SK-N-SH treated with all-trans-retinoic acid at 6 μM for 48 hours (cell line): ENCODE data around the gene RIN3.

Source experiments
- ARNTL ChIP-seq: fragments of 450-650 bp; formaldehyde crosslinking; IDR thresholded peaks from 2 replicates; pipeline ENCODE4 v1.5.0; 2020; ENCODE audit warnings: low read depth, mild to moderate bottlenecking, moderate library complexity, borderline replicate concordance
- BACH2 ChIP-seq: fragments of 250-450 bp; sonication (Bioruptor Pico); IDR thresholded peaks from 2 replicates; pipeline ENCODE4 v1.9.0; 2021; ENCODE audit warnings: mild to moderate bottlenecking, borderline replicate concordance
- CSDC2 ChIP-seq: fragments of 250-450 bp; sonication (Bioruptor Pico); IDR thresholded peaks from 2 replicates; pipeline ENCODE4 v1.5.0; 2020; ENCODE audit warnings: mild to moderate bottlenecking, moderate library complexity
- OSR1 ChIP-seq: fragments of 250-450 bp; sonication (Bioruptor Pico); IDR thresholded peaks from 2 replicates; pipeline ENCODE4 v1.8.0; 2022; ENCODE audit warnings: moderate library complexity, mild to moderate bottlenecking, inconsistent platforms
- POU6F1 ChIP-seq: fragments of 250-450 bp; sonication (Bioruptor Pico); IDR thresholded peaks from 2 replicates; pipeline ENCODE4 v1.8.0; 2021; ENCODE audit warnings: low read depth, mild to moderate bottlenecking, moderate library complexity, borderline replicate concordance
- PPARA ChIP-seq: fragments of 250-450 bp; sonication (Bioruptor Pico); IDR thresholded peaks from 2 replicates; pipeline ENCODE4 v1.5.0; 2020; ENCODE audit warnings: mild to moderate bottlenecking, borderline replicate concordance
- RARB ChIP-seq: fragments of 250-450 bp; sonication (Bioruptor Pico); IDR thresholded peaks from 2 replicates; pipeline ENCODE4 v1.8.0; 2021; ENCODE audit warnings: mild to moderate bottlenecking, moderate library complexity
- SNAI2 ChIP-seq: fragments of 250-450 bp; sonication (Bioruptor Pico); IDR thresholded peaks from 2 replicates; pipeline ENCODE4 v1.5.0; 2020; ENCODE audit warnings: mild to moderate bottlenecking, moderate library complexity
- TSHZ2 ChIP-seq: fragments of 250-450 bp; sonication (Bioruptor Pico); IDR thresholded peaks from 2 replicates; pipeline ENCODE4 v1.5.0; 2020; ENCODE audit warnings: mild to moderate bottlenecking, moderate library complexity
- ZFP3 ChIP-seq: fragments of 250-450 bp; sonication (Bioruptor Pico); IDR thresholded peaks from 2 replicates; pipeline ENCODE4 v1.5.0; 2020; ENCODE audit warnings: mild to moderate bottlenecking, moderate library complexity
- ZFP30 ChIP-seq: fragments of 450-650 bp; formaldehyde crosslinking; IDR thresholded peaks from 2 replicates; pipeline ENCODE4 v1.5.0; 2022; ENCODE audit warnings: mild to moderate bottlenecking, moderate library complexity
- ZNF565 ChIP-seq: fragments of 450-650 bp; formaldehyde crosslinking; conservative IDR thresholded peaks from 2 replicates; pipeline ENCODE4 v1.5.0; 2020; ENCODE audit warnings: low read depth, mild to moderate bottlenecking, moderate library complexity
- TF ChIP-seq, protein P1 (sequence below): fragments of 250-450 bp; sonication (Bioruptor Pico); IDR thresholded peaks from 2 replicates; pipeline ENCODE4 v1.5.1; 2021; ENCODE audit warnings: mild to moderate bottlenecking, moderate library complexity
- TF ChIP-seq, protein P2 (sequence below): fragments of 250-450 bp; sonication (Bioruptor Pico); IDR thresholded peaks from 2 replicates; pipeline ENCODE4 v1.5.1; 2020; ENCODE audit warnings: low read depth, mild to moderate bottlenecking, moderate library complexity

DNA sequence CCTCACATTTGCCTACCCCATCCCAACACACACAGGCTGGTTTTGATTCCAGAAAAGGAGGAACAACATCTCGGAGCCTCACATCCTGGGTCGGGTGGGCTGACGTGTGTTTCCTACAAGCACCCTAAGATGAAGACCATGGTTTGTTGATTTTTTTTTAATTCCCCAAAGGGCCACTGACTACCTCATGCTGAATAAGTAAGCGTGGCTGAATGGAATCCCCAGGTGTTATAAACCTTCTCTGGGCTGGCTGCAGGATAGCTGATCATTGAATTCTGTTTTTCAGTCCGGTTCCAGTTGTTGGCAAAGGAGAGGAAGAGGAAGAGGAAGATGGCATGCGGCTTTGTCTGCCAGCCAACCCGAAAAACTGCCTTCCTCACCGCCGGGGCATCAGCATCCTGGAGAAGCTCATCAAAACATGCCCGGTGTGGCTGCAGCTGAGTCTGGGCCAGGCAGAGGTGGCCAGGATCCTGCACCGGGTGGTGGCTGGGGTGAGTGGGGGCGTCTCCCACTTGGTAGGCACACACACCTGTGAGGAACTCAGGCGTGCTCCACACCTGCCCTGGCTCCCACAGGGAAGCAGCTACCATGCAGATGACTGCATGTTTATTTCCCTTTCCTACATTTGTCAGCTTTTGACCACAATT is 42.0 kb downstream of the RIN3 start:
- TF ChIP-seq SNAI2 (CRISPR knock-in tag) (no peak), ARNTL (CRISPR knock-in tag) (no peak), POU6F1 (CRISPR knock-in tag) (no peak), ZNF565 (CRISPR knock-in tag) (no peak), OSR1 (CRISPR knock-in tag) (no peak), PPARA (no peak), ZFP3 (CRISPR knock-in tag) (no peak), RARB (no peak), CSDC2 (CRISPR knock-in tag) (no peak), BACH2 (CRISPR knock-in tag) (no peak), TSHZ2 (CRISPR knock-in tag) (no peak), ZFP30 (CRISPR knock-in tag) (no peak)
- TF ChIP-seq, protein P1, sequence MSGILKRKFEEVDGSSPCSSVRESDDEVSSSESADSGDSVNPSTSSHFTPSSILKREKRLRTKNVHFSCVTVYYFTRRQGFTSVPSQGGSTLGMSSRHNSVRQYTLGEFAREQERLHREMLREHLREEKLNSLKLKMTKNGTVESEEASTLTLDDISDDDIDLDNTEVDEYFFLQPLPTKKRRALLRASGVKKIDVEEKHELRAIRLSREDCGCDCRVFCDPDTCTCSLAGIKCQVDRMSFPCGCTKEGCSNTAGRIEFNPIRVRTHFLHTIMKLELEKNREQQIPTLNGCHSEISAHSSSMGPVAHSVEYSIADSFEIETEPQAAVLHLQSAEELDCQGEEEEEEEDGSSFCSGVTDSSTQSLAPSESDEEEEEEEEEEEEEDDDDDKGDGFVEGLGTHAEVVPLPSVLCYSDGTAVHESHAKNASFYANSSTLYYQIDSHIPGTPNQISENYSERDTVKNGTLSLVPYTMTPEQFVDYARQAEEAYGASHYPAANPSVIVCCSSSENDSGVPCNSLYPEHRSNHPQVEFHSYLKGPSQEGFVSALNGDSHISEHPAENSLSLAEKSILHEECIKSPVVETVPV (CRISPR knock-in tag), result no peak
- TF ChIP-seq, protein P2, sequence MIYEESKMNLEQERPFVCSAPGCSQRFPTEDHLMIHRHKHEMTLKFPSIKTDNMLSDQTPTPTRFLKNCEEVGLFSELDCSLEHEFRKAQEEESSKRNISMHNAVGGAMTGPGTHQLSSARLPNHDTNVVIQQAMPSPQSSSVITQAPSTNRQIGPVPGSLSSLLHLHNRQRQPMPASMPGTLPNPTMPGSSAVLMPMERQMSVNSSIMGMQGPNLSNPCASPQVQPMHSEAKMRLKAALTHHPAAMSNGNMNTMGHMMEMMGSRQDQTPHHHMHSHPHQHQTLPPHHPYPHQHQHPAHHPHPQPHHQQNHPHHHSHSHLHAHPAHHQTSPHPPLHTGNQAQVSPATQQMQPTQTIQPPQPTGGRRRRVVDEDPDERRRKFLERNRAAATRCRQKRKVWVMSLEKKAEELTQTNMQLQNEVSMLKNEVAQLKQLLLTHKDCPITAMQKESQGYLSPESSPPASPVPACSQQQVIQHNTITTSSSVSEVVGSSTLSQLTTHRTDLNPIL (CRISPR knock-in tag), result no peak
